Cardiac fibroblast (primary cell): ENCODE measurements around the gene HHATL.

Experiments used
- DNase-seq, 2 donors: peaks; one replicate each; pipeline versions ENCODE4 v3.0.0 to v3.0.0-alpha.2; 2010; ENCODE audit warnings: low read depth in 2 of 2
- H3K4me3 ChIP-seq, 2 donors: replicated peaks in 1 of 2; 1 replicate in 1 of 2; 2 replicates in 1 of 2; pipeline ENCODE4 v1.5.1; 2011; ENCODE audit warnings: low read depth in 2 of 2, low read length in 2 of 2, mild to moderate bottlenecking in 2 of 2, moderate library complexity in 1 of 2
- TF ChIP-seq, protein P1 (sequence below): IDR thresholded peaks from one replicate; pipeline ENCODE4 v1.5.1; 2011; ENCODE audit warnings: low read depth, mild to moderate bottlenecking, low read length, inconsistent platforms

The HHATL gene

DNA sequence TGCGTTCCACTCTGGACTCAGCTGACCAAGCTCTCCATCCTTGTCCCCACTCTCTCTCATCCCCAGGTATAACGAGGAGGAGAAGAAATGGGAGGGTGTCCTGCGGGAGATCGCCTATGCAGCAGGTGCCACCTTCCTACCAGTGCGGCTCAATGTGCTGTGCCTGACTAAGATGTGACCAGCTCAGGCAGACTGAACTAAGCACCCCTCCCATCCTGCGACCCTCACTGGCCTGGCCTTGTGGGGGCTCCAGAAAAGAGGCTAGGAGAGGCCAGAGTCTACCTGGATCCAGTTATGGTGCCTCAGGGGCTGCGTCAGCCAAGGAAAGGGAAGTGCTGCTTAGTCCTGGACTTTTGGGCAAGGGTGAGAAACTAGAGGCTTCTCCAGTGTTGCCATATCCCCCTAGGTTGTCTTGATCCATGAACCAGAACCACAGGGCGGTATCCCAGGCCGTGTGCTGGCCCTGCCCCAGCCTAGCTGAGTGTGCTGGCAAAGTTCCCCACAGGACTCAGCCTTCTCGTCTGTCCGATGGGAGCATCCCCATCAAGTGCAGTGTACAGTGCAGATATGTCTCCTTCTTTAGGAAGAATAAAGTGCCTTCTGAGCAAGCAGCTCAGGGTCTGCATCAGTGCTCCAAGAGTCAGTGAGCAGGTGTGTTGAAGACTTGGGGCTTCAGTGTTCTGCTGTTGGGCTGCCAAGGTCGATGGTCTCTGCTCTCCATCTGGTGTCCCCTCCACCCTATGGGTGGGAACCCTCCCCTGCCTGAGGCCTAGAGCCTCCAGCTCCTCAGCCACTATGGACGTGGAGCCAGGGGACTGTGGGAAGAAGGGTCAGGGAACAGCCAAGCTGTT lies 10.6 kb downstream of the HHATL start:
- TF ChIP-seq, protein P1, sequence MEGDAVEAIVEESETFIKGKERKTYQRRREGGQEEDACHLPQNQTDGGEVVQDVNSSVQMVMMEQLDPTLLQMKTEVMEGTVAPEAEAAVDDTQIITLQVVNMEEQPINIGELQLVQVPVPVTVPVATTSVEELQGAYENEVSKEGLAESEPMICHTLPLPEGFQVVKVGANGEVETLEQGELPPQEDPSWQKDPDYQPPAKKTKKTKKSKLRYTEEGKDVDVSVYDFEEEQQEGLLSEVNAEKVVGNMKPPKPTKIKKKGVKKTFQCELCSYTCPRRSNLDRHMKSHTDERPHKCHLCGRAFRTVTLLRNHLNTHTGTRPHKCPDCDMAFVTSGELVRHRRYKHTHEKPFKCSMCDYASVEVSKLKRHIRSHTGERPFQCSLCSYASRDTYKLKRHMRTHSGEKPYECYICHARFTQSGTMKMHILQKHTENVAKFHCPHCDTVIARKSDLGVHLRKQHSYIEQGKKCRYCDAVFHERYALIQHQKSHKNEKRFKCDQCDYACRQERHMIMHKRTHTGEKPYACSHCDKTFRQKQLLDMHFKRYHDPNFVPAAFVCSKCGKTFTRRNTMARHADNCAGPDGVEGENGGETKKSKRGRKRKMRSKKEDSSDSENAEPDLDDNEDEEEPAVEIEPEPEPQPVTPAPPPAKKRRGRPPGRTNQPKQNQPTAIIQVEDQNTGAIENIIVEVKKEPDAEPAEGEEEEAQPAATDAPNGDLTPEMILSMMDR, result no peak
- DNase-seq, result no peak
- H3K4me3 ChIP-seq, result no peak overlapping the region

DNA sequence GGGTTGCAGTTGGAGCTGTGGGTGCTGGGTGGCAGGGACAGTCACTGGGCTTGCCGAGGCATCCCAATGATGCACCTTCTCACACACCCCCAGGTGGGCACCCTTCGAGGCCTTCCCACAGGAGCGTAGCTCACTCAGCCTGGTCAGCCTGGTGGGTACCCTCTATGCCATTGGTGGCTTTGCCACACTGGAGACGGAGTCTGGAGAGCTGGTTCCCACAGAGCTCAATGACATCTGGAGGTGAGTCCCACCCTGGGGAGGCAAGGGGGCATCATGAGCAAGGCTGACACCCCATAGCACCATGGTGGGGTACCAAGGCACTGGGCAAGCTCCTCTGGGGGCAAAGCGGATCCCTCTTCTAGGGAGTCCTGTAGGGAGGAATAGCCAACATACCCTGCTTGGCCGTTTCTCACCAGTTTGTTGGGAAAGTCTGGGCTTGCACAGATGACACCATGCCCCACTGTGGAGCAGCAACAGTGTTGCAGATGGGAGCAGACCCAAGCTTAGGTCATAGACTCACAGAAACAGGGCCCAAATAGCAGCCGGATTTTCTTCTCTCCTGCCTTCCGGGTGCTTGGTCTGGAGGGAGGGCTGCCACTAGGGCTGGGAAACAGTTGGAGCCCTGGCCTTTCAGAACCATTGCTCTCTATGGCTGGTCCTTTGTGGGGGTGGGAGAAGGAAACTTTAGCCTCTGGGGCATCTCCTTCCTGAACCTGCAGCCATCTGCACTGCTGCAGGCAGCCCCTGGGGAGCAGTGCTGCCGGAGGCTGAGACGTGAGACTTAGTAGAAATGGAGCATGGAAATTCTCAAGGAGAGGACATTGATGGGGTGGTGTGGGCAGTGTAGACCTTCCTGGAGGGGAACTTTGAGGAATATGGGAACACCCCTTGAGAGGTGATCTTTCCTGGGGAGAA lies 11.6 kb downstream of the HHATL start:
- DNase-seq, result no peak

DNA sequence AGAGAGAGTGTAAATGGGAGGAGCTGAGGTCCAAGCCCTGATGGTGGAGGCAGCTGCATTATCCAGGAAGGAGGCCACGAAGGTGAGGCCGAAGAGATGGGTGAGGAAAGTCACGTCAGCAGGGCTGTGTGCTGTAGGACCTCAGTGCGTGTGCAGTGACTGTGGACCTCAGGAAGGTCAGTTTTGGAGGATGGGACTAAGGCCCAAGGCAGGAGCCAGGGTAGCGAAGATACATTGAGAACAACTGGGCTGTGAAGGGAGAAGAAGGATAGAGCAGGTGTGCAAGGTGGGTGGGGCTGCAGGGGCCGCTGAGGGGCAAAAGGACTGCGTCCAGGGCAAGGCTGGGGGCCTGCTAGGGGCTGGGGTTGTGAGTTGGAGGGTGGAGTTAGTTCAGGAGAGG lies 12.4 kb downstream of the HHATL start:
- no peak for DNase-seq
- TF ChIP-seq, protein P1, result no peak
- no peak overlapping the region for H3K4me3 ChIP-seq

More for the DNA sequence above, 11.6 kb downstream of the HHATL start:
- TF ChIP-seq, protein P1, result no peak
- no peak overlapping the region for H3K4me3 ChIP-seq

DNA sequence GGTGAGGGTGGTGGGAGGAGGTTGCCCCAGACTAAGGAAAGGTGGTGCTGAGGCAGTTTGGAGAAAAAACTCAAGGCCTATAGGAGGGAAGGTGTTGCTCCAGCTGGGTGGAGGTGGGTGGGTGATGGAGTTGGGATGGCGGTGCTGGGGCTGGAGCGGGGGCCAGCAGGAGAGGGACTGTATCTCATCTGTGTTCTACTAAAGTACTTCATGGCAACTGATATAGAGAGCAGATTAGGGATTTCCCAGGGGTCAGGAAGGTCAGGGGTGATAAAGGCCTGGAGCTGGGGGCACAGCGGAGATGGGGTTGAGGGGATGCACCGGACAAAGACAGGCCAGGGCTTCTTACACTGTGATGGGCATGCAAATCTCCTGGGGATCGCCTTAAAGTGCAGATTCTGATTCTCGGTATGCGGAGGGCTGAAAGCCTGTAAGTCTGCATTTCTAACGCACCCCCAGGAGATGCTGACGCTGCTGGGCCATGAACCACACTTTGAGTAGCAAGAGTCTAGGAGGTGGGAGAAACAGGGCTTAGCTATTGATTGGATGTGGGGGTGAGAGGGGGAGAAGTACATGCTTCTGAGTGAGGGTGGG lies 13.1 kb downstream of the HHATL start:
- H3K4me3 ChIP-seq, result no peak overlapping the region
- TF ChIP-seq, protein P1, result no peak
- no peak for DNase-seq

DNA sequence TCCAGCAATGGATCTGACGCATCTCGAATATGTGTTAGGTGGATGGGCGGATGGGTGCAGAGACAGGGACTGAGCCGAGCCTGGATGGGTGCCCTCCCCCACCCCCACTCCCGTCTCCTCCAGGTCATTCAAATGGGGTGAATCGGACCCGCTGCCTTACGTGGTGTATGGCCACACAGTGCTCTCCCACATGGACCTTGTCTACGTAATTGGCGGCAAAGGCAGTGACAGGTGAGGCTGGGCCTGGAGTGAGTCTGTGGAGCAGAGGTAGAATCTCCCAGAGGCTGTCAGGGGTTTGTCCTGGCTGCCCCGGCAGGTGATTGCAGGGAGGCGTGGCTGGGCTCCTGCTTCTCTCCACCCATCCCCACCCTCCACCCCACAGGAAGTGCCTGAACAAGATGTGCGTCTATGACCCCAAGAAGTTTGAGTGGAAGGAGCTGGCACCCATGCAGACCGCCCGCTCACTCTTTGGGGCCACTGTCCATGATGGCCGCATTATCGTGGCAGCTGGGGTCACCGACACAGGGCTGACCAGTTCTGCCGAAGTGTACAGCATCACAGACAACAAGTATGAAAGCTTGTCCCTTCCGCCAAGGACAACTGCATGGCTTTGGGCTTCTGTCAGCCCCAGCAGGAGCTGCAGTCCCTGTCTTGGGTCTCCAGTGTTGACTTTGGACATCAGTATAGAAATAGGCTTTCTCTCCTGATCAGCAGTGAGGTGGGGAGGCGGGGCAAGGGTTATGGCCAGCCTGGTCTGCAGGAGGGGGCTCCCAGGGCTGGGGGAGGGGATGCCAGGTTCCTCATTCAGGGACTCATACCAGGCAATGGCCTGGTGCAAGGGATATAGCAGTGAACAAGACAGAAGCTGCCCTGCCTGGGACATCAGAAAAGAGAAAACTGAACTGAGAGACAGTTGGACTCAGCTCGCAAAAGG lies 13.8 kb downstream of the HHATL start:
- TF ChIP-seq, protein P1, result no peak
- no peak overlapping the region for H3K4me3 ChIP-seq
- no peak for DNase-seq

DNA sequence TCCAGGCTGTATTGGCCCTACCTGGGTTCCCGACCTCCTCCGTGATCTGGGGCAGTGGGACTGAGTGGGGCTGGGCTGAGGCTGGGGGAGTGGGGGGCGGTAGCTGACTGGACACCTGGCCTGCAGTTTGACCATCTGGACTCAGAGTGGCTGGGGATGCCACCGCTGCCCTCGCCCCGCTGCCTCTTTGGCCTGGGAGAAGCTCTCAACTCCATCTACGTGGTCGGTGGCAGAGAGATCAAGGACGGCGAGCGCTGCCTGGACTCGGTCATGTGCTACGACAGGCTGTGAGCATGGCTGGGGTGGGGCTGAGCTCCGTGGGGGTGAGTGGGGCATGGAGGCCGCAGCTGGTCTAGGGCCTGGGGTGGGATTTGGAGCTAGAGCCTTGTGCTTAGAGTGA lies 14.6 kb downstream of the HHATL start:
- DNase-seq, result no peak
- no peak overlapping the region for H3K4me3 ChIP-seq
- TF ChIP-seq, protein P1, result no peak
